GM23338 (cell line): Measurements from ENCODE around the gene MALRD1. TPM values are rescaled to one million over a fixed set of nuclear protein-coding genes. Genes with fewer than 3 reads are reported as not detected.

Source experiments
- ATAC-seq: fragments of 200-7000 bp; cut with Tn5 transposase; 3 replicates; pipeline ENCODE4 v1.9.1; 2020
- DNase-seq: peaks from one replicate; pipeline ENCODE4 v3.0.0-alpha.2; 2015; ENCODE audit warnings: low spot score
- H2AFZ ChIP-seq: fragments of 200-600 bp; sonication (generic); 2 replicates; pipeline ENCODE4 v1.8.0; 2016; ENCODE audit warnings: antibody characterized with exemption, mild to moderate bottlenecking, moderate library complexity
- H3F3A ChIP-seq: fragments of 200-600 bp; sonication (generic); replicated peaks from 2 replicates; pipeline ENCODE4 v1.8.0; 2017; ENCODE audit warnings: antibody characterized with exemption, mixed run types, low read depth
- H3K27ac ChIP-seq: fragments of 200-600 bp; sonication (generic); 2 replicates; pipeline ENCODE4 v1.6.1; 2016; ENCODE audit warnings: low read depth
- H3K27me3 ChIP-seq: fragments of 200-600 bp; sonication (generic); 2 replicates; pipeline ENCODE4 v1.8.0; 2016; ENCODE audit warnings: mild to moderate bottlenecking, mixed run types, moderate library complexity; ENCODE audit not compliant: insufficient read depth
- H3K36me3 ChIP-seq: fragments of 200-600 bp; sonication (generic); 2 replicates; pipeline ENCODE4 v1.8.0; 2016; ENCODE audit warnings: mild to moderate bottlenecking; ENCODE audit not compliant: insufficient read depth
- H3K4me1 ChIP-seq: fragments of 200-600 bp; sonication (generic); 2 replicates; pipeline ENCODE4 v1.8.0; 2016; ENCODE audit warnings: mild to moderate bottlenecking, moderate library complexity; ENCODE audit not compliant: insufficient read depth
- H3K4me2 ChIP-seq: fragments of 200-600 bp; sonication (generic); 2 replicates; pipeline ENCODE4 v1.7.1; 2017; ENCODE audit warnings: mixed run types
- H3K4me3 ChIP-seq: fragments of 200-600 bp; sonication (generic); 2 replicates; pipeline ENCODE4 v1.6.1; 2016; ENCODE audit warnings: mixed run types
- H3K79me2 ChIP-seq: fragments of 200-600 bp; sonication (generic); replicated peaks from 2 replicates; pipeline ENCODE4 v1.8.0; 2017; ENCODE audit warnings: mild to moderate bottlenecking; ENCODE audit not compliant: insufficient read depth
- H3K9me2 ChIP-seq: fragments of 200-600 bp; sonication (generic); 2 replicates; pipeline ENCODE4 v1.8.0; 2017; ENCODE audit not compliant: insufficient read depth
- H4K20me1 ChIP-seq: fragments of 200-600 bp; sonication (generic); replicated peaks from 2 replicates; pipeline ENCODE4 v1.8.0; 2017; ENCODE audit warnings: mild to moderate bottlenecking; ENCODE audit not compliant: insufficient read depth
- H3K27ac Mint-ChIP-seq: 2 replicates; pipeline ENCODE4 v1.8.0; 2020; ENCODE audit warnings: inconsistent platforms, mild to moderate bottlenecking, moderate library complexity, mixed read lengths
- H3K27me3 Mint-ChIP-seq: 3 replicates; pipeline ENCODE4 v1.8.0; 2022; ENCODE audit warnings: low read depth, mild to moderate bottlenecking, moderate library complexity, mixed read lengths, inconsistent platforms; ENCODE audit not compliant: insufficient read depth, poor library complexity
- H3K36me3 Mint-ChIP-seq: 3 replicates; pipeline ENCODE4 v1.8.0; 2021; ENCODE audit warnings: low read depth, mild to moderate bottlenecking, inconsistent platforms, moderate library complexity, mixed read lengths
- H3K4me1 Mint-ChIP-seq: 3 replicates; pipeline ENCODE4 v1.8.0; 2020; ENCODE audit warnings: mild to moderate bottlenecking, inconsistent platforms, mixed read lengths
- H3K4me3 Mint-ChIP-seq: 3 replicates; pipeline ENCODE4 v1.8.0; 2021; ENCODE audit warnings: moderate library complexity, mild to moderate bottlenecking, inconsistent platforms, mixed read lengths
- H3K9me3 Mint-ChIP-seq: 3 replicates; pipeline ENCODE4 v1.8.0; 2020; ENCODE audit warnings: moderate library complexity, mild to moderate bottlenecking, inconsistent platforms, mixed read lengths
- CREB1 ChIP-seq: fragments of 250-450 bp; sonication (Bioruptor Pico); IDR thresholded peaks from 2 replicates; pipeline ENCODE4 v1.5.0; 2020; ENCODE audit warnings: low read depth, mild to moderate bottlenecking, moderate library complexity
- EZH2 ChIP-seq: fragments of 200-600 bp; sonication (generic); IDR thresholded peaks from one replicate; pipeline ENCODE4 v1.8.0; 2017; ENCODE audit warnings: antibody characterized with exemption, mild to moderate bottlenecking, low read depth; ENCODE audit not compliant: unreplicated experiment
- EZH2phosphoT487 ChIP-seq: fragments of 200-600 bp; sonication (generic); IDR thresholded peaks from one replicate; pipeline ENCODE4 v1.8.1; 2018; ENCODE audit warnings: antibody characterized with exemption; ENCODE audit not compliant: unreplicated experiment
- JUNB ChIP-seq: IDR thresholded peaks from one replicate; pipeline ENCODE4 v1.6.1; 2016; ENCODE audit warnings: antibody characterized with exemption; ENCODE audit not compliant: unreplicated experiment
- NANOG ChIP-seq: IDR thresholded peaks from 2 replicates; pipeline ENCODE4 v1.6.1; 2016; ENCODE audit warnings: antibody characterized with exemption, borderline replicate concordance
- POLR2AphosphoS5 ChIP-seq: IDR thresholded peaks from 2 replicates; pipeline ENCODE4 v1.6.1; 2016; ENCODE audit warnings: antibody characterized with exemption, low read depth
- REST ChIP-seq: IDR thresholded peaks from one replicate; pipeline ENCODE4 v1.6.1; 2018; ENCODE audit warnings: antibody characterized with exemption; ENCODE audit not compliant: unreplicated experiment
- STAT1 ChIP-seq: IDR thresholded peaks from one replicate; pipeline ENCODE4 v1.6.1; 2016; ENCODE audit warnings: antibody characterized with exemption; ENCODE audit not compliant: unreplicated experiment
- ZNF114 ChIP-seq: fragments of 250-450 bp; sonication (Bioruptor Pico); IDR thresholded peaks from 2 replicates; pipeline ENCODE4 v1.5.0; 2020; ENCODE audit warnings: mild to moderate bottlenecking, moderate library complexity
- ZNF331 ChIP-seq: fragments of 250-450 bp; sonication (Bioruptor Pico); IDR thresholded peaks from 2 replicates; pipeline ENCODE4 v1.5.0; 2020; ENCODE audit warnings: low read depth, mild to moderate bottlenecking, moderate library complexity
- ZNF462 ChIP-seq: fragments of 250-450 bp; sonication (Bioruptor Pico); IDR thresholded peaks from 2 replicates; pipeline ENCODE4 v1.5.0; 2020; ENCODE audit warnings: mild to moderate bottlenecking, moderate library complexity
- polyA plus RNA-seq: library from polyadenylated mRNA; unstranded; fragments of >200 nt; fragmentation: Nextera tagmentation; extraction: Ambion mirVana; gene quantifications from 2 replicates; pipeline ENCODE4 v1.2.1, GENCODE V29; 2016
- total RNA-seq: library from RNA; depleted of rRNA; stranded (reverse); fragments of >200 nt; shearing (Covaris generic); gene quantifications from 2 replicates; pipeline ENCODE4 v1.2.3, GENCODE V29; 2014
- TF ChIP-seq, protein P1 (sequence below), 2 experiments: fragments of 200-600 bp in 1 of 2; sonication (generic) in 1 of 2; conservative IDR thresholded peaks; 2 replicates each; pipeline versions ENCODE4 v1.5.1 to v1.6.1; 2016 to 2017; ENCODE audit warnings: antibody characterized with exemption in 2 of 2, low read depth in 2 of 2, mild to moderate bottlenecking in 2 of 2, moderate library complexity in 1 of 2
- TF ChIP-seq, protein P2 (sequence below): IDR thresholded peaks from 2 replicates; pipeline ENCODE4 v1.6.1; 2016; ENCODE audit warnings: antibody characterized with exemption

The MALRD1 gene
- total and polyA plus RNA-seq, 2 experiments from 2014 or later: 0.42 to 1.9 TPM

DNA sequence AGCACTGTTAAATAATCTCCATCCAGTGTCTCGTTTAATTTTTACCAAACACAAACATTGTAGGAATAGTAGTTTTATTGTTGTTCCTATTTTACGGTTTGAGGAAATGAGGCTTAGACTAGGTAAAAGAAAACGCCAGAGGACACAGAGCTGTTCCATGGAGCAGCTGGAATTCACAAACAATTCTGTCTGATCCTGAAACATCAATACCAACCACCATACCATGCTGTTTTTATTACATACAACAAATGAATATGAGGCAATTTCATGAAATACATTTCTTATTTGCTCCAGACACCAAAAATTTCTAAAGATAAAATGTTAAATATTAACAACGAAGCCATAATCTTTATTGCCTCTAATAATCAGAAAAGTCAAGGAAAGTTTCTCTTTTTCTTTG lies 9.4 kb downstream of the MALRD1 start:
- TF ChIP-seq STAT1: no peak
- TF ChIP-seq ZNF462 (CRISPR knock-in tag): no peak
- no peak for TF ChIP-seq CREB1 (CRISPR knock-in tag)
- TF ChIP-seq POLR2AphosphoS5: no peak
- TF ChIP-seq, protein P1, sequence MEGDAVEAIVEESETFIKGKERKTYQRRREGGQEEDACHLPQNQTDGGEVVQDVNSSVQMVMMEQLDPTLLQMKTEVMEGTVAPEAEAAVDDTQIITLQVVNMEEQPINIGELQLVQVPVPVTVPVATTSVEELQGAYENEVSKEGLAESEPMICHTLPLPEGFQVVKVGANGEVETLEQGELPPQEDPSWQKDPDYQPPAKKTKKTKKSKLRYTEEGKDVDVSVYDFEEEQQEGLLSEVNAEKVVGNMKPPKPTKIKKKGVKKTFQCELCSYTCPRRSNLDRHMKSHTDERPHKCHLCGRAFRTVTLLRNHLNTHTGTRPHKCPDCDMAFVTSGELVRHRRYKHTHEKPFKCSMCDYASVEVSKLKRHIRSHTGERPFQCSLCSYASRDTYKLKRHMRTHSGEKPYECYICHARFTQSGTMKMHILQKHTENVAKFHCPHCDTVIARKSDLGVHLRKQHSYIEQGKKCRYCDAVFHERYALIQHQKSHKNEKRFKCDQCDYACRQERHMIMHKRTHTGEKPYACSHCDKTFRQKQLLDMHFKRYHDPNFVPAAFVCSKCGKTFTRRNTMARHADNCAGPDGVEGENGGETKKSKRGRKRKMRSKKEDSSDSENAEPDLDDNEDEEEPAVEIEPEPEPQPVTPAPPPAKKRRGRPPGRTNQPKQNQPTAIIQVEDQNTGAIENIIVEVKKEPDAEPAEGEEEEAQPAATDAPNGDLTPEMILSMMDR (conservative IDR thresholded peaks at IDR 0.05; ENCODE audit: low read depth in 2 of 2): no peak
- no peak for TF ChIP-seq ZNF114 (CRISPR knock-in tag)
- TF ChIP-seq NANOG: no peak
- no peak for TF ChIP-seq EZH2phosphoT487
- TF ChIP-seq JUNB: no peak
- TF ChIP-seq, protein P2, sequence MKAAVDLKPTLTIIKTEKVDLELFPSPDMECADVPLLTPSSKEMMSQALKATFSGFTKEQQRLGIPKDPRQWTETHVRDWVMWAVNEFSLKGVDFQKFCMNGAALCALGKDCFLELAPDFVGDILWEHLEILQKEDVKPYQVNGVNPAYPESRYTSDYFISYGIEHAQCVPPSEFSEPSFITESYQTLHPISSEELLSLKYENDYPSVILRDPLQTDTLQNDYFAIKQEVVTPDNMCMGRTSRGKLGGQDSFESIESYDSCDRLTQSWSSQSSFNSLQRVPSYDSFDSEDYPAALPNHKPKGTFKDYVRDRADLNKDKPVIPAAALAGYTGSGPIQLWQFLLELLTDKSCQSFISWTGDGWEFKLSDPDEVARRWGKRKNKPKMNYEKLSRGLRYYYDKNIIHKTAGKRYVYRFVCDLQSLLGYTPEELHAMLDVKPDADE: no peak
- TF ChIP-seq ZNF331 (CRISPR knock-in tag): no peak
- no peak for TF ChIP-seq REST
- no peak for TF ChIP-seq EZH2
- peaks cover 6% of the 10 kb centered on the region for H3K4me1 Mint-ChIP-seq

More for the DNA sequence above, 9.4 kb downstream of the MALRD1 start:
- Mint-ChIP-seq H3K9me3 (no peaks in the 10 kb centered on the region), H3K4me3 (no peak overlapping the region), H3K27ac (no peak overlapping the region), H3K27me3 (no peaks in the 10 kb centered on the region), H3K36me3 (no peaks in the 10 kb centered on the region)
- H2AFZ ChIP-seq: no peak overlapping the region
- no peaks in the 10 kb centered on the region for H3K36me3 ChIP-seq
- no peak overlapping the region for H3K4me2 ChIP-seq
- no peaks in the 10 kb centered on the region for H3K27me3 ChIP-seq
- no peak for ATAC-seq
- no peaks in the 10 kb centered on the region for H4K20me1 ChIP-seq
- no peaks in the 10 kb centered on the region for H3F3A ChIP-seq
- no peak overlapping the region for H3K4me3 ChIP-seq
- no peak for DNase-seq
- no peaks in the 10 kb centered on the region for H3K79me2 ChIP-seq
- H3K4me1 ChIP-seq: peaks cover 3% of the 10 kb centered on the region; the same call in 1 of the 2 replicates
- no peak overlapping the region for H3K27ac ChIP-seq
- H3K9me2 ChIP-seq: peaks cover 3% of the 10 kb centered on the region; the same call in 1 of the 2 replicates
